Nephron (organoid): Measurements from ENCODE around the gene ARHGAP27.

Experiments used
- H3K27ac Mint-ChIP-seq, 3 experiments: 2 replicates each; pipeline ENCODE4 v1.8.0; 2020; ENCODE audit warnings: mixed read lengths in 3 of 3, mild to moderate bottlenecking in 2 of 3, moderate library complexity in 1 of 3
- H3K27me3 Mint-ChIP-seq: 2 replicates; pipeline ENCODE4 v1.8.0; 2021; ENCODE audit warnings: low read depth, mild to moderate bottlenecking, moderate library complexity, mixed read lengths
- H3K36me3 Mint-ChIP-seq: 2 replicates; pipeline ENCODE4 v1.8.0; 2020; ENCODE audit warnings: low read depth, mixed read lengths
- H3K4me1 Mint-ChIP-seq: 2 replicates; pipeline ENCODE4 v1.8.0; 2020; ENCODE audit warnings: mixed read lengths
- H3K4me3 Mint-ChIP-seq, 3 experiments: 2 replicates each; pipeline ENCODE4 v1.8.0; 2020; ENCODE audit warnings: mild to moderate bottlenecking in 3 of 3, mixed read lengths in 3 of 3, moderate library complexity in 2 of 3
- H3K9me3 Mint-ChIP-seq: 2 replicates; pipeline ENCODE4 v1.8.0; 2020; ENCODE audit warnings: mixed read lengths
- CTCF ChIP-seq, 3 experiments: fragments of 200-600 bp; sonication (generic); IDR thresholded peaks; one replicate each; pipeline ENCODE4 v1.5.0; 2021; ENCODE audit warnings: antibody characterized with exemption in 3 of 3; ENCODE audit not compliant: unreplicated experiment in 3 of 3

Gene ARHGAP27

DNA sequence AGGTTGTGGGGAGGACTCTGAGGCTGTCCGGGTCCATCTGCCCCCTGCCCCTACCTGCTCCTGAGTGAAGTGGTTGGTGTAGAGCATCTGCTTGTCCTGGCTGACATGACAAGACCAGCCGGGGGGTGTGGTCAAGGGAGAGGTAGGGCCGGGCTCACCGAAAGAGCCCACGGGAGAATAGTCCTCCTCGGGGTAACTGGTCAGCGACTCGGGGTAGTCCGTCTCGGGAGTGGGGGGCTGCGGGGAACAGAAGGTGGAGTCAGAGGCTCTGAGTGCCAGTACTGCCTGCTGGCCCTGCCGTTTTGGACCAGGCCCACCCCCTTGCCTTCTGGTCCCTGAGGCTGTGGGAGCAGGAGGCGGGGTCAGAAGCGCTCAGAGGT, 27.8 kb downstream of the ARHGAP27 start:
- no peak for TF ChIP-seq CTCF (IDR thresholded peaks at IDR 0.05; ENCODE audit: unreplicated experiment in 3 of 3)
- H3K4me3 Mint-ChIP-seq, result peak overlapping the region in 2 of 3 experiments; percentile 19 to 45

DNA sequence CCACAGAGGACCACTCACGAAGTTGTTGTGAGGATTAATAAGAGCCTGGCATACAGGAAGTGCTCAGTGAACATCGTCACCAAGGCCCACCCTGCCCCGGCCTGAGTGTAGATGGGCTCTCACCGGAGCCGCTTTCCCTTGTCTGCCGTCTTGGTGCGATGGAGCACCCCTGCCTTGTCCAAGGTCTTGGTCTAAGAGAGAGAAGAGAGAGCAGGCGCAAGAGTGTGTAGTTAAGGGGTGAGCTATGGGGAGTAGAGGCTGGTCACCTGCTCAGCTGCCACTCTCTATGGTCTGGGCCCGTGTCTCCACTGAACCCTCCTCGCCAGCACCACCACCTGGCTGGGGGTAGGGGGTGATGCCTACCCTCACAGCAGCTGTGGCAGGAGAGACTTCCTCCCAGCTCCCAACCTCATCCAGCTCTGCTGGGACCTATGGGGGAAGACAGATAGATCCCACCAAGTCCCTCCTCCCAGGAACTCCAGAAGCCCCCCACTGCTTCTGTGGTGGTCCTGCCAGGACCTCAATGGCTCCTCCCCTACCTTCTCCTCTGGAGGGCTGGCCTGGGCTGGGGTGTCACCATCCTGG, 28.7 kb downstream of the ARHGAP27 start:
- Mint-ChIP-seq H3K4me1 (peaks cover 24% of the 10 kb centered on the region), H3K27me3 (peaks cover 26% of the 10 kb centered on the region), H3K27ac (no peak overlapping the region), H3K9me3 (no peaks in the 10 kb centered on the region), H3K4me3 (peak overlapping the region in 1 of 3 experiments; percentile 21), H3K36me3 (no peaks in the 10 kb centered on the region)
- TF ChIP-seq CTCF (IDR thresholded peaks at IDR 0.05; ENCODE audit: unreplicated experiment in 3 of 3), result no peak

More for the DNA sequence above, 27.8 kb downstream of the ARHGAP27 start:
- peaks cover 21% of the 10 kb centered on the region for H3K27me3 Mint-ChIP-seq
- peak overlapping the region in 1 of 3 experiments; percentile 58 for H3K27ac Mint-ChIP-seq
- H3K9me3 Mint-ChIP-seq, result no peaks in the 10 kb centered on the region
- H3K4me1 Mint-ChIP-seq, result peaks cover 27% of the 10 kb centered on the region
- no peaks in the 10 kb centered on the region for H3K36me3 Mint-ChIP-seq

DNA sequence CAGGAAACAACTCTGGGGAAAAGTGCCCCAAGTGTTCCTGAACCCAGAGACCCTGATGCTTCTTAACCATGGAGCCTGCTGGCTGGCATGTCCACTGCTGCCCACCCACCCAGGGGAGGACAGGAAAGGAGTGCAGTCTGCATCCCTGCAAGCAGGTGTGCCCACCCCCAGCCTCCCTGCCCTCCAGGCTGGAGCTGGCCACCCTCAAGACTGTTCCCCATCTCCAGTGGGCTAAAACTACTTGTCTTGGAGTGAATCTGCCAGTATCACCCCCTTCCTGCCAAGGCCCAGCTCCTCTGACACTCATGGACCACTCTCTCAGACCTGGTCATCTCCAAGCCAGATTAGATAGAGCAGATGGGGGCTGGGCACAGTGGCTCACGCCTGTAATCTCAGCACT, 29.8 kb downstream of the ARHGAP27 start:
- Mint-ChIP-seq H3K4me1 (peaks cover 14% of the 10 kb centered on the region), H3K9me3 (no peaks in the 10 kb centered on the region), H3K36me3 (no peaks in the 10 kb centered on the region), H3K27me3 (peaks cover 24% of the 10 kb centered on the region), H3K27ac (no peak overlapping the region), H3K4me3 (no peak overlapping the region)
- TF ChIP-seq CTCF (IDR thresholded peaks at IDR 0.05; ENCODE audit: unreplicated experiment in 3 of 3), result no peak

- no peak for TF ChIP-seq CTCF (IDR thresholded peaks at IDR 0.05; ENCODE audit: unreplicated experiment in 3 of 3)
- H3K27me3 Mint-ChIP-seq, result peaks cover 12% of the 10 kb centered on the region
- H3K4me3 Mint-ChIP-seq, result no peak overlapping the region
- H3K27ac Mint-ChIP-seq, result no peak overlapping the region
- peaks cover 3% of the 10 kb centered on the region for H3K36me3 Mint-ChIP-seq
- no peaks in the 10 kb centered on the region for H3K9me3 Mint-ChIP-seq
- H3K4me1 Mint-ChIP-seq, result peaks cover 11% of the 10 kb centered on the region
Observed at GRCh38 chr17:45398800-45399199, 33.9 kb downstream of the ARHGAP27 start.

DNA sequence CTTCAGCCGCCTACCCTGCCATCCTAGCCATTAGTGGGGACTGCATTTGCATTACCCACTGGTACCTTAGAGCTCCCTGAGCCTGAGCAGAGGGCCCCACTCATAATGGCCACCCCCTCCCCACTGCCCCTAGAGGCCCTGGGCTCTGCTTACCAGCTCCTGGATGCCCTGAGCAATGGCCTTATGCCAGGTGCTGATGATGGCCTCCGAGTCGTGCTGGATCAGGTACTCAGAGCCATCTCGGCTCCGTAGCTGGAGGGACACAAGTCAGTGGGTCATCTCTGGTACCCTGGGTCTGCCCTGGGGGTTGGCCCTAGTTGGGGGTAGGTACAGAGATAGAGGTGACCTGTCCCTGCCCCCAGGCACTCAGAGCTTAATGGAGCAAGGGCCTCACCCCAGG, 34.9 kb downstream of the ARHGAP27 start:
- Mint-ChIP-seq H3K9me3 (no peaks in the 10 kb centered on the region), H3K36me3 (peaks cover 3% of the 10 kb centered on the region), H3K27me3 (peaks cover 17% of the 10 kb centered on the region), H3K4me1 (peaks cover 11% of the 10 kb centered on the region), H3K4me3 (no peak overlapping the region), H3K27ac (no peak overlapping the region)
- no peak for TF ChIP-seq CTCF (IDR thresholded peaks at IDR 0.05; ENCODE audit: unreplicated experiment in 3 of 3)

- TF ChIP-seq CTCF (IDR thresholded peaks at IDR 0.05; ENCODE audit: unreplicated experiment in 3 of 3), result no peak
- H3K36me3 Mint-ChIP-seq, result peaks cover 3% of the 10 kb centered on the region
- H3K27me3 Mint-ChIP-seq, result peaks cover 17% of the 10 kb centered on the region
- no peak overlapping the region for H3K27ac Mint-ChIP-seq
- H3K4me3 Mint-ChIP-seq, result no peak overlapping the region
- peaks cover 11% of the 10 kb centered on the region for H3K4me1 Mint-ChIP-seq
- H3K9me3 Mint-ChIP-seq, result no peaks in the 10 kb centered on the region
Observed at GRCh38 chr17:45396496-45397205, 36.0 kb downstream of the ARHGAP27 start.
